Fibroblast of lung (primary cell): ENCODE measurements around the gene SERP1. TPM values are rescaled to one million over a fixed set of nuclear protein-coding genes. Genes with fewer than 3 reads are reported as not detected.

Source experiments
- DNase-seq, 2 donors: peaks; one replicate each; pipeline versions ENCODE4 v3.0.0 to v3.0.0-alpha.2; 2010; ENCODE audit warnings: low read depth in 2 of 2
- H2AFZ ChIP-seq: 2 replicates; pipeline ENCODE4 v1.5.1; 2012; ENCODE audit warnings: low read length, control low read depth, inconsistent platforms
- H3K27ac ChIP-seq: 2 replicates; pipeline ENCODE4 v1.5.1; 2011; ENCODE audit warnings: low read length, control low read depth; ENCODE audit not compliant: insufficient read depth
- H3K27me3 ChIP-seq: 2 replicates; pipeline ENCODE4 v1.5.1; 2011; ENCODE audit warnings: mild to moderate bottlenecking, low read length; ENCODE audit not compliant: control insufficient read depth, insufficient read depth
- H3K36me3 ChIP-seq: 2 replicates; pipeline ENCODE4 v1.5.1; 2011; ENCODE audit warnings: low read length; ENCODE audit not compliant: control insufficient read depth, insufficient read depth
- H3K4me1 ChIP-seq: 2 replicates; pipeline ENCODE4 v1.5.1; 2011; ENCODE audit warnings: low read length; ENCODE audit not compliant: control insufficient read depth, insufficient read depth; ENCODE audit errors: extremely low read depth
- H3K4me2 ChIP-seq: 2 replicates; pipeline ENCODE4 v1.5.1; 2011; ENCODE audit warnings: low read length, control low read depth; ENCODE audit not compliant: insufficient read depth; ENCODE audit errors: extremely low read depth
- H3K4me3 ChIP-seq, 4 experiments: fragments of 200-600 bp in 1 of 4; sonication (generic) in 1 of 4; replicated peaks in 1 of 4; 2 replicates each; pipeline ENCODE4 v1.5.1; 2011 to 2016; ENCODE audit warnings: low read length in 4 of 4, low read depth in 3 of 4, mild to moderate bottlenecking in 3 of 4, control low read depth in 2 of 4, inconsistent platforms in 1 of 4, mixed read lengths in 1 of 4; ENCODE audit not compliant: insufficient read depth in 1 of 4; ENCODE audit errors: control extremely low read depth in 1 of 4
- H3K79me2 ChIP-seq: 2 replicates; pipeline ENCODE4 v1.5.1; 2012; ENCODE audit warnings: mild to moderate bottlenecking, low read length, inconsistent platforms; ENCODE audit not compliant: control insufficient read depth, insufficient read depth
- H3K9ac ChIP-seq: 2 replicates; pipeline ENCODE4 v1.5.1; 2011; ENCODE audit warnings: mild to moderate bottlenecking, low read length, control low read depth; ENCODE audit not compliant: insufficient read depth
- H3K9me3 ChIP-seq: 2 replicates; pipeline ENCODE4 v1.5.1; 2012; ENCODE audit warnings: low read depth, low read length; ENCODE audit not compliant: control insufficient read depth, insufficient read depth
- H4K20me1 ChIP-seq: 2 replicates; pipeline ENCODE4 v1.5.1; 2011; ENCODE audit warnings: low read length; ENCODE audit not compliant: control insufficient read depth, insufficient read depth; ENCODE audit errors: extremely low read depth
- EZH2 ChIP-seq: IDR thresholded peaks from 2 replicates; pipeline ENCODE4 v1.5.1; 2012; ENCODE audit warnings: low read length, control low read depth, mild to moderate bottlenecking; ENCODE audit errors: missing control alignments
- polyA plus RNA-seq, 2 donors: library from polyadenylated mRNA; depleted of rRNA in 1 of 2; stranded (reverse) in 1 of 2; unstranded in 1 of 2; fragments of >200 nt; gene quantifications; 2 replicates each; pipeline ENCODE4 v1.2.1, GENCODE V29; 2011 to 2012; ENCODE audit warnings: missing spikeins in 1 of 2
- total RNA-seq: library from RNA; depleted of rRNA; stranded (reverse); fragments of >200 nt; gene quantifications from 2 replicates; pipeline ENCODE4 v1.2.1, GENCODE V29; 2014
- TF ChIP-seq, protein P1 (sequence below), 2 donors: IDR thresholded peaks in 1 of 2; conservative IDR thresholded peaks in 1 of 2; 1 replicate in 1 of 2; 2 replicates in 1 of 2; pipeline ENCODE4 v1.5.1; 2011 to 2012; ENCODE audit warnings: low read length in 2 of 2, control low read depth in 1 of 2, inconsistent platforms in 1 of 2, low read depth in 1 of 2, mild to moderate bottlenecking in 1 of 2

Gene SERP1
- total and polyA plus RNA-seq, 2 donors (not counting 1 experiment from before 2014, with no cell fraction given), result 105 to 135 TPM

DNA sequence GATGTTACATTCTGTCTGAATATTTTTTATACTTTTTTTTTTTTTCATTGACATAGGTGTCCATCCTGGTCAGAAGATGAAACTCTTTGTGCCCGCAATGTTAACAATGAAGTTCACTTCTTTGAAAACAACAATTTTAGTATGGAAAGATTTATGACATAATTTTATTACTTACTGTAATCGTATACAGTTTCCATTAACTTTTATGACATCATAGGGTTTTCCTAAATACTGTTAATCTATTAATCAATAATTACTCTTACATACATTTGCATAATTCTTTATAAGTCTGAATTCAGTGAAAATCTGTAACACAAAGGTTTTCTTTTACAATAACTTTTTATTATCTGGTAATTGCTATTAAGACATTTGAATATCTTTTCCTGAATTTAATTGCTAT is 17.9 kb upstream of the SERP1 start:
- Histone ChIP-seq H3K4me2 (no peak overlapping the region), H3K9me3 (no peaks in the 10 kb centered on the region), H3K4me1 (no peaks in the 10 kb centered on the region), H3K4me3 (no peak overlapping the region), H3K36me3 (peaks cover 4% of the 10 kb centered on the region), H3K27ac (no peak overlapping the region), H2AFZ (no peak overlapping the region), H4K20me1 (no peaks in the 10 kb centered on the region), H3K79me2 (no peaks in the 10 kb centered on the region), H3K27me3 (no peaks in the 10 kb centered on the region), H3K9ac (no peak overlapping the region)
- TF ChIP-seq, protein P1, sequence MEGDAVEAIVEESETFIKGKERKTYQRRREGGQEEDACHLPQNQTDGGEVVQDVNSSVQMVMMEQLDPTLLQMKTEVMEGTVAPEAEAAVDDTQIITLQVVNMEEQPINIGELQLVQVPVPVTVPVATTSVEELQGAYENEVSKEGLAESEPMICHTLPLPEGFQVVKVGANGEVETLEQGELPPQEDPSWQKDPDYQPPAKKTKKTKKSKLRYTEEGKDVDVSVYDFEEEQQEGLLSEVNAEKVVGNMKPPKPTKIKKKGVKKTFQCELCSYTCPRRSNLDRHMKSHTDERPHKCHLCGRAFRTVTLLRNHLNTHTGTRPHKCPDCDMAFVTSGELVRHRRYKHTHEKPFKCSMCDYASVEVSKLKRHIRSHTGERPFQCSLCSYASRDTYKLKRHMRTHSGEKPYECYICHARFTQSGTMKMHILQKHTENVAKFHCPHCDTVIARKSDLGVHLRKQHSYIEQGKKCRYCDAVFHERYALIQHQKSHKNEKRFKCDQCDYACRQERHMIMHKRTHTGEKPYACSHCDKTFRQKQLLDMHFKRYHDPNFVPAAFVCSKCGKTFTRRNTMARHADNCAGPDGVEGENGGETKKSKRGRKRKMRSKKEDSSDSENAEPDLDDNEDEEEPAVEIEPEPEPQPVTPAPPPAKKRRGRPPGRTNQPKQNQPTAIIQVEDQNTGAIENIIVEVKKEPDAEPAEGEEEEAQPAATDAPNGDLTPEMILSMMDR (conservative IDR thresholded peaks at IDR 0.05 in 1 of 2, IDR thresholded peaks at IDR 0.05 in 1 of 2; ENCODE audit: low read depth in 1 of 2, low read length in 2 of 2), result no peak
- TF ChIP-seq EZH2, result no peak
- DNase-seq, result no peak

DNA sequence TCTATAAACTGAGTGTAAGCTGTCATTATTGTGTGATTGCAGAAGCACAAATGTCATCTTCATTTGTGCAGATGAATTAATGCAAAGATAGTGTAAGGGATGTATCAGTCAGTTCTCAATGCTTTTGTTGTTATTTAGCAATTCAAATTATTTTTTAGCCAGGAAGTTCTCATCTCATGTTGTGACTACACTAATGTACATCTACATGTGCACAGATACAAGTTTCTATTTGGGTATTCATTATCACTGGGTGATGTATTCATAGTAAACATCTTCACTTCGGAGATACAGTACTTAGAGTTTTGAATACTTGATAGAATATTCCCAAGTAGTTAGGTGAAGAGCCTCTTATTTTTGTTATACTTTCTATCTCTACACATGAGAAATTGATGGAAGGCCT is 11.4 kb upstream of the SERP1 start:
- Histone ChIP-seq H3K27ac (no peak overlapping the region), H2AFZ (no peak overlapping the region), H3K4me2 (no peak overlapping the region), H3K36me3 (peaks cover 1% of the 10 kb centered on the region), H3K9ac (no peak overlapping the region), H3K79me2 (peaks cover 14% of the 10 kb centered on the region), H3K4me3 (no peak overlapping the region), H3K9me3 (no peaks in the 10 kb centered on the region), H3K27me3 (no peaks in the 10 kb centered on the region), H4K20me1 (no peaks in the 10 kb centered on the region), H3K4me1 (no peaks in the 10 kb centered on the region)
- TF ChIP-seq EZH2, result no peak
- TF ChIP-seq, protein P1 (conservative IDR thresholded peaks at IDR 0.05 in 1 of 2, IDR thresholded peaks at IDR 0.05 in 1 of 2; ENCODE audit: low read depth in 1 of 2, low read length in 2 of 2), result no peak
- no peak for DNase-seq

DNA sequence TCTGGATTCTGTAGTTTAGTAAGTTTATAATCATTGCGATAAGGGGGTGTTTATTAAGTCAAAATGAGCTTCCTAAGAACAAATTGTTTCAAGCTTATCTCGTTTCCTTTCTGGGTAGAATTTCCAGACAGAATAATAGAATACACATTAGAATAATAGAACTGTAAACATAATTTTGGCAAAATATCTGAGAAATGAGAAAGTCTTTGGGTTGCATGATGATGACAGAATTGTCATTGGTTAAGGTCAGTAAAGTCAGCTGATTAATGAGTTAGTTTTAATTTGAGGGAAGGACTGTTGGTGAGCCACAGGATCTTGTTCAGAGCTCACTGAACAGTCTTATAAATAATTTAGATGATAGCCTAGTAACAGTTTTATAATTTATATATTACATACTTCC is 10.5 kb upstream of the SERP1 start:
- Histone ChIP-seq H3K27ac (no peak overlapping the region), H3K4me3 (no peak overlapping the region), H3K4me1 (no peaks in the 10 kb centered on the region), H3K9ac (no peak overlapping the region), H4K20me1 (no peaks in the 10 kb centered on the region), H3K27me3 (no peaks in the 10 kb centered on the region), H2AFZ (no peak overlapping the region), H3K9me3 (no peaks in the 10 kb centered on the region), H3K4me2 (no peak overlapping the region), H3K36me3 (peaks cover 1% of the 10 kb centered on the region), H3K79me2 (peaks cover 14% of the 10 kb centered on the region)
- DNase-seq, result no peak
- TF ChIP-seq, protein P1 (conservative IDR thresholded peaks at IDR 0.05 in 1 of 2, IDR thresholded peaks at IDR 0.05 in 1 of 2; ENCODE audit: low read depth in 1 of 2, low read length in 2 of 2), result no peak
- no peak for TF ChIP-seq EZH2
